ENCODE data around the gene PCMTD2.

GRCh38 chr20:64209148-64209547 is 46.4 kb upstream of the PCMTD2 start:
- TF ChIP-seq EZH2phosphoT487 (IDR thresholded peaks at IDR 0.05; ENCODE audit: borderline replicate concordance, low read length) (no peak), EZH2 (IDR thresholded peaks at IDR 0.05; ENCODE audit: low read length, unreplicated experiment) (no peak)
- TF ChIP-seq, protein P1, sequence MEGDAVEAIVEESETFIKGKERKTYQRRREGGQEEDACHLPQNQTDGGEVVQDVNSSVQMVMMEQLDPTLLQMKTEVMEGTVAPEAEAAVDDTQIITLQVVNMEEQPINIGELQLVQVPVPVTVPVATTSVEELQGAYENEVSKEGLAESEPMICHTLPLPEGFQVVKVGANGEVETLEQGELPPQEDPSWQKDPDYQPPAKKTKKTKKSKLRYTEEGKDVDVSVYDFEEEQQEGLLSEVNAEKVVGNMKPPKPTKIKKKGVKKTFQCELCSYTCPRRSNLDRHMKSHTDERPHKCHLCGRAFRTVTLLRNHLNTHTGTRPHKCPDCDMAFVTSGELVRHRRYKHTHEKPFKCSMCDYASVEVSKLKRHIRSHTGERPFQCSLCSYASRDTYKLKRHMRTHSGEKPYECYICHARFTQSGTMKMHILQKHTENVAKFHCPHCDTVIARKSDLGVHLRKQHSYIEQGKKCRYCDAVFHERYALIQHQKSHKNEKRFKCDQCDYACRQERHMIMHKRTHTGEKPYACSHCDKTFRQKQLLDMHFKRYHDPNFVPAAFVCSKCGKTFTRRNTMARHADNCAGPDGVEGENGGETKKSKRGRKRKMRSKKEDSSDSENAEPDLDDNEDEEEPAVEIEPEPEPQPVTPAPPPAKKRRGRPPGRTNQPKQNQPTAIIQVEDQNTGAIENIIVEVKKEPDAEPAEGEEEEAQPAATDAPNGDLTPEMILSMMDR (conservative IDR thresholded peaks at IDR 0.05; ENCODE audit: low read depth, low read length), result no peak
